NK-92 (cell line): ENCODE measurements around the gene ALPL.

Source experiments
- DNase-seq: peaks from one replicate; lab custom pipeline; 2025; ENCODE audit not compliant: unreplicated experiment; lab: John Stamatoyannopoulos, UW

The ALPL gene

GRCh38 chr1:21576031-21576797, 67.0 kb downstream of the ALPL start:
- no peak for DNase-seq

- no peak for DNase-seq
These were observed 67.6 kb downstream of the ALPL start for GRCh38 chr1:21576798-21577187.

DNA sequence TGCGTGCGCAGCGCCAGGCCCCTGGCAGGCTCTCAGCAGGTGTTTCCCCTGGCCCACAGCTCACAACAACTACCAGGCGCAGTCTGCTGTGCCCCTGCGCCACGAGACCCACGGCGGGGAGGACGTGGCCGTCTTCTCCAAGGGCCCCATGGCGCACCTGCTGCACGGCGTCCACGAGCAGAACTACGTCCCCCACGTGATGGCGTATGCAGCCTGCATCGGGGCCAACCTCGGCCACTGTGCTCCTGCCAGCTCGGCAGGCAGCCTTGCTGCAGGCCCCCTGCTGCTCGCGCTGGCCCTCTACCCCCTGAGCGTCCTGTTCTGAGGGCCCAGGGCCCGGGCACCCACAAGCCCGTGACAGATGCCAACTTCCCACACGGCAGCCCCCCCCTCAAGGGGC, 68.1 kb downstream of the ALPL start:
- no peak for DNase-seq

DNA sequence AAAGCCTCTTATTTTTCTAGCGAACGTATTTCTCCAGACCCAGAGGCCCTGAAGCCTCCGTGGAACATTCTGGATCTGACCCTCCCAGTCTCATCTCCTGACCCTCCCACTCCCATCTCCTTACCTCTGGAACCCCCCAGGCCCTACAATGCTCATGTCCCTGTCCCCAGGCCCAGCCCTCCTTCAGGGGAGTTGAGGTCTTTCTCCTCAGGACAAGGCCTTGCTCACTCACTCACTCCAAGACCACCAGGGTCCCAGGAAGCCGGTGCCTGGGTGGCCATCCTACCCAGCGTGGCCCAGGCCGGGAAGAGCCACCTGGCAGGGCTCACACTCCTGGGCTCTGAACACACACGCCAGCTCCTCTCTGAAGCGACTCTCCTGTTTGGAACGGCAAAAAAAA, 68.7 kb downstream of the ALPL start:
- DNase-seq: no peak

DNA sequence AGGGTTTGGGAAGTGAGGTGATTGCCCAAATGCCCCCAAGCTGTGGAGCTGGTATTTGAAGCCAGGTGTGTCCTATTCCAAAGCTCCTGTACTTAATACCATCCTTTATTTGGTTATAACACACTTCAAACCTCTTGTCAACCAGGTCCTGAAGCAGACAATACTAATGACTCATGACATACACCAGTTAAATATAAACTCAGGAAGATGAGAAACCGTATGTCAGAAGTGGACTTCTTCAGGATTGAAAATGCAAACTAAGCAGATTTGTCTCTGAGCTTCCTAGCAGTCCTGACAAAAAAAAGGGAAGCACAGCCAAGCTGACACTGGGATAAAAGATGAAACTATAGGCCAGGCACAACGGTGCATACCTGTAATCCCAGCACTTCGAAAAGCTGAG, 70.6 kb downstream of the ALPL start:
- no peak for DNase-seq

GRCh38 chr1:21584096-21584495, 74.9 kb downstream of the ALPL start:
- no peak for DNase-seq

DNA sequence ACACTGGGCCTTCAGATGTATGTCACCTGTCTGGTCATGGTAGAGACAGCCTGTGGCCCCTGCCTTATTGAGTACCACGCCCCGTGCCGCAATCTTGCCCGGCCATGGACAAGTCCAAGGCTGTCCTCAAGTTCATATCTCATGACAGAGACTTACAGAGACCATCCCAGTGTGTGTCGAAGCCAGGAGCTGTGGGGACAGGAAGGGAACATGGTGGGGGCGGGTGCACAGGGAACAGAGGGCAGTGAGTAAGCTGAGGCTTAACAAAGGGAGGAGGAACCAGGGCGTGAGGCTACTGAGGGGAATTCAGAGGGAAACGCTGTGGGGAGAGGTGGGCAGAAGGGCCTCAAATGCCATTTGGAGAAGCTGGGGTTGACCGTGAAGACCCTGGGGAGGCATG, 75.8 kb downstream of the ALPL start:
- no peak for DNase-seq

DNA sequence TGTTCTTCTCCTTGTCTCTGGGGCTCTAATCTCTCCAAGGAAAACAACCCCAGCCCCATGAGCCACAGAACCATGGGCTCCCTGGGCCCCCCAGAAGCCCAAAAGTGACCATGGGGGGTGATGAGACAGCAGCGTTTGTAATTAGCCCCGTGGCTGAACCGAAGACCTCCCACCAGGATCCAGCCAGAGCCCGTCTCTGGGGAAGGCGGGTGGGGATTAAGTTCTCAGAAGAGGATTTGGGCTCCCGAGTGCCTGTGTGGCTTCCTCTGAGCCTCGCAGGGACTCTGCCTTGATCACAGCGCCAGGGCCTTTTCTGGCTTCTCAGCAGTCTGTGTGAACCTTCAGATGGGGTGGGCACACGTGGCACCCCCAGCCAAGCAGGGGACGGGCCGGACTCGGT, 77.0 kb downstream of the ALPL start:
- no peak for DNase-seq

- no peak for DNase-seq
These were observed 77.8 kb downstream of the ALPL start for GRCh38 chr1:21586846-21587601.

- no peak for DNase-seq
These were observed 78.4 kb downstream of the ALPL start for GRCh38 chr1:21587602-21587953.

DNA sequence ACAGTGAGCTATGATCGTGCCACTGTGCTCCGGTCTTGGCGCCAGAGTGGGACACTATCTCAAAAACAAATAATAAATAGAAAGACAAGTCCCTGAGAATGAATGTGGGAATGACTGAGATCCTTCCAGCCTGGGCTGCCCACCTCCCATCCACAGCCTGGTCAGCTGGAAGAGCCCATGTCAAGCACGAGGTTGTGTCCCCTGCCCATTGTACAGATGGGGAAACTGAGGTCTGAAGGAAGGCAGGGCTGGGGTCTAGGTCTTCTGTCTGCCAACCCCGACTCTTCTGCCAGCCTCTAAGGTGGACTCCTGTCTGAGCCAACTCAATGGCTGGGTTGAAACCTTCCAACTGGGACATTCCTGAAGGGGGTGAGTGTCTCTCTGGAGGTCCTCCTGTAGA, 80.4 kb downstream of the ALPL start:
- DNase-seq: no peak

DNA sequence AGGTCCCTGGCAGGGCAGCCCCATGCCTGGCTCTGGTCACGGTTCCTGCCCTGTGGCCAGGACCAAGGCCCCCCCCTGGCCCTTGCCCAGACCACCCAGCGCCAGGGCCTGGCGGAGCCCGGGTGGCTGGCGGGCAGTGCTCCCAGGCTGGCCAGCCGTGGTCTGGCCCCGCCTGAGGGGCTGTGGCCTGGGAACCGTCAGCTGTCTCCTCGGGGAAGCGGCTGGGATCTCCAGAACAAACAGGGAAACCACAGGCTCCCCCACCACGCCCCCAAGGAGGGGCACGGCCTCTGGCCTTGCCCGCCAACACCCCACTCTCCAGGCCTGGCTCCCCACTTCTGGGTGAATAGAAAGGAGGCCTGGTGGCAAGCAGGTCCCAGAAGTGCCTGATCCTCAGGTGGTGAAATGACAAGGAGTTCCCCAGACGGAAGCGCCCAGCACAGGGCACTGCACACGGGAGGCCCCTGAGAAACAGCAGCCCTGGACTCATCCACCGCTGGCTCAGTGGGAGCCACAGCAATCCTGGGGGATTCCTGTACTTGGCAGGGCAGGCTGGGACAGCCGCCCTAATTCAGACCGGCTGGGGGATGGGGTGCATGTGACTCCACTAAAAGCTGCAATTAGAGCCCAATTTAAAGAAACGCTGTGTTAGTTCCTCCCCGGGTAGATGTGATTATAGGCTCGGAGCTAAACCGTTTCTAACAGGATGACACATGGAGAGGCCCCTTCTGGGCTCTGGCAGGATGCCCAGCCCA, 81.1 kb downstream of the ALPL start:
- DNase-seq: no peak

DNA sequence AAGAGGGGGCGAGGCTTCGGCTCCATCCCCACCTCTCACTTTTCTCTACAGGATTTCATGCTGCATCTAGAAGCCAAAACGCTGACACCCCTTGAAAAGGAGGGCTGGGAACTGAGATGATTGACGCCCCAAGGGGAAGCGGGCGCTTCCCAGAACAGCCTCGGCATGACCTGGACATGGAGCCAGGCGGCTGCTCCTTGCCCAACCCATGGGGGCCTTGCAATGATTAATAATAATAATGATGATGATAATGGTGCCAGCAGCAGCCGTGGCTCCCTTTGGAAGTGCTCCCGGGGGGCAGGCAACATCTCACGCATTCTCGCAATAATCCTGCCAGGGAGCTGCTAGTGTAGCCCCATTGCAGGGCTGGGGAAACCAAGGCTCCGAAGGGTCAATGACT, 81.7 kb downstream of the ALPL start:
- DNase-seq: no peak

DNA sequence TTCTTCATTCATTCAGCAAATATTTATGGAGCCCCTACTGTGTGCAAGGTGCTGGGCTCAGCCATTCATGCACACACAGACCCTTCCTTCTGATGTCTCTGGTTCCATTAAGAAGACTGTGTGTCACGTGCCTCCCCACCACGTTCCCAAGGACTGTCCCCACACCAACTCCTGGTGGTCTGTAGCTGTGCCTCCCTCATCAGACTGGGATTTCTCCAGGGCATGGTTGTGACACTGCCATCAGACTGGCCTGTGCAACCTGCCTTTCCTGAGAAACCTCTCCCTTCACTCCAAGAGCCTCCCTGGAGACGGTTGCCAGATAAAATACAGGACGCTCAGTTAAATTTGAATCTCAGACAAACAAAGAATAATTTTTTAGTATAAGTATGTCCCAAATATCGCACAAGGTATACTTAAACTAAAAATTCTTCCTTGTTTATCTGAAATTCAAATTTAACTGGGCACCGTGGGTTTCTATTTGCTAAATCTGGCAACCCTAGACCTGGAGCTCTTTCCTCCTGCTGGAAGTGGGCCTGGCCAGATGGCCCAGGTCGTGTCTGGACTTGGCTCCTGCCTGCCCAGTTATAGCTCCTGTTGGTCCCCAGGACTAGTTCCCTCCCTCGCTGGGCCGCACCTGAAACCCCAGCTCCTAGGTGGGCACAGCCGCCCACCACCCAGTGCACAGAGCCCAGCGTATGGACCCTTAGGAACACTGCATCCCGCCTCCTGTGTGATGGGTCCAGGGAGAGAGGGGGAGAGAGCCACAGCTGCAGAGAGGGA, 83.1 kb downstream of the ALPL start:
- no peak for DNase-seq

- no peak for DNase-seq
These were observed 84.0 kb downstream of the ALPL start for GRCh38 chr1:21593231-21593630.

DNA sequence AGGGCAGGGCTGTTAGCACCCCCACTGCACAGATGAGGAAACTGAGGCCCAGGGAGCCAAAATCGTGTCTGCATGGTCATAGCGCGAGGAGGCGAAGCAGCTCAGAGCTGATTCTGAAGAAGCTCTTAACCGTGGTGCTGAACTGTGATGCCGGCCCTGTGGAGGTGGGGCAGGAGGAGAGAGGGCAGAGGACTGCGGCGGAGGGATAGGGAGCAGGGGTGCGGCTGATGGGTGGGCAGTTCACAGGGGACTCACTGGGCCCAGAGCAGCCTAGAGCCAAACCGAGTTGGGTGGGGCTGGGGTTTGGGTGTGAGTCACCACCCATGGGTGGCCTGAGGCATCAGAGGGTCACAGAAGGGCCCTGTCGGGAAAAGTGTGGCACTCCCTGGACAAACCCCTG, 85.3 kb downstream of the ALPL start:
- DNase-seq: no peak

GRCh38 chr1:21594935-21595897, 86.0 kb downstream of the ALPL start:
- DNase-seq: no peak

GRCh38 chr1:21596174-21596573, 87.0 kb downstream of the ALPL start:
- DNase-seq: no peak

- DNase-seq: no peak
These were observed 87.4 kb downstream of the ALPL start for GRCh38 chr1:21596628-21597027.

- DNase-seq: no peak
These were observed 88.5 kb downstream of the ALPL start for GRCh38 chr1:21597753-21598152.
